Measurements from ENCODE around the gene ZNF804B.
A peak's percentile ranks its signal among the peaks of the same experiment; 100 is the strongest.

ZNF804B gene

GRCh38 chr7:89027781-89028180 is 268.3 kb downstream of the ZNF804B start:
- DNase-seq (no peak), ATAC-seq (ENCODE audit: insufficient read depth, low read depth) (no peak)
- Histone ChIP-seq H3K36me3 (ENCODE audit: insufficient read depth, low read length) (no peaks in the 10 kb centered on the region), H3K27ac (ENCODE audit: low read length) (no peak overlapping the region), H3K9me3 (ENCODE audit: insufficient read depth, low read length, severe bottlenecking) (no peaks in the 10 kb centered on the region), H3K9ac (ENCODE audit: low read depth, low read length) (no peak overlapping the region), H4K20me1 (ENCODE audit: insufficient read depth, low read length) (no peaks in the 10 kb centered on the region), H3K4me3 (ENCODE audit: low read depth in 1 of 2, low read length in 2 of 2) (no peak overlapping the region), H2AFZ (ENCODE audit: low read depth, low read length) (no peak overlapping the region), H3K4me2 (ENCODE audit: insufficient read depth, low read length) (no peak overlapping the region), H3K79me2 (ENCODE audit: insufficient read depth, low read length) (no peaks in the 10 kb centered on the region), H3K4me1 (ENCODE audit: insufficient read depth, low read length) (peaks cover 9% of the 10 kb centered on the region; the same call in 1 of the 2 replicates), H3K27me3 (ENCODE audit: insufficient read depth, low read length, poor library complexity) (no peaks in the 10 kb centered on the region)
- TF ChIP-seq CTCF (IDR thresholded peaks at IDR 0.05; ENCODE audit: borderline replicate concordance, extremely low read depth, low read length, poor library complexity, severe bottlenecking) (no peak), EZH2 (IDR thresholded peaks at IDR 0.05; ENCODE audit: borderline replicate concordance, low read depth, low read length, severe bottlenecking) (no peak)

- Histone ChIP-seq H3K4me3 (ENCODE audit: low read depth in 1 of 2, low read length in 2 of 2) (no peak overlapping the region), H3K27ac (ENCODE audit: low read length) (no peak overlapping the region), H3K9ac (ENCODE audit: low read depth, low read length) (no peak overlapping the region), H3K9me3 (ENCODE audit: insufficient read depth, low read length, severe bottlenecking) (no peaks in the 10 kb centered on the region), H3K4me1 (ENCODE audit: insufficient read depth, low read length) (peaks cover 9% of the 10 kb centered on the region; the same call in 1 of the 2 replicates), H3K4me2 (ENCODE audit: insufficient read depth, low read length) (no peak overlapping the region), H3K79me2 (ENCODE audit: insufficient read depth, low read length) (no peaks in the 10 kb centered on the region), H3K27me3 (ENCODE audit: insufficient read depth, low read length, poor library complexity) (no peaks in the 10 kb centered on the region), H4K20me1 (ENCODE audit: insufficient read depth, low read length) (no peaks in the 10 kb centered on the region), H2AFZ (ENCODE audit: low read depth, low read length) (no peak overlapping the region), H3K36me3 (ENCODE audit: insufficient read depth, low read length) (no peaks in the 10 kb centered on the region)
- no peak for ATAC-seq (ENCODE audit: insufficient read depth, low read depth)
- TF ChIP-seq EZH2 (IDR thresholded peaks at IDR 0.05; ENCODE audit: borderline replicate concordance, low read depth, low read length, severe bottlenecking) (no peak), CTCF (IDR thresholded peaks at IDR 0.05; ENCODE audit: borderline replicate concordance, extremely low read depth, low read length, poor library complexity, severe bottlenecking) (no peak)
- no peak for DNase-seq
These were observed 268.8 kb downstream of the ZNF804B start for GRCh38 chr7:89028319-89028718.

GRCh38 chr7:89029864-89030263 is 270.4 kb downstream of the ZNF804B start:
- H3K27ac ChIP-seq (ENCODE audit: low read length) = no peak overlapping the region
- ATAC-seq (ENCODE audit: insufficient read depth, low read depth) (peak; percentile 74), DNase-seq (no peak)
- H2AFZ ChIP-seq (ENCODE audit: low read depth, low read length) = no peak overlapping the region
- H4K20me1 ChIP-seq (ENCODE audit: insufficient read depth, low read length) = no peaks in the 10 kb centered on the region
- no peak overlapping the region for H3K4me2 ChIP-seq (ENCODE audit: insufficient read depth, low read length)
- TF ChIP-seq EZH2 (IDR thresholded peaks at IDR 0.05; ENCODE audit: borderline replicate concordance, low read depth, low read length, severe bottlenecking) = no peak
- no peak for TF ChIP-seq CTCF (IDR thresholded peaks at IDR 0.05; ENCODE audit: borderline replicate concordance, extremely low read depth, low read length, poor library complexity, severe bottlenecking)
- H3K4me1 ChIP-seq (ENCODE audit: insufficient read depth, low read length) = peaks cover 9% of the 10 kb centered on the region; the same call in 1 of the 2 replicates
- H3K9ac ChIP-seq (ENCODE audit: low read depth, low read length) = no peak overlapping the region
- H3K79me2 ChIP-seq (ENCODE audit: insufficient read depth, low read length) = no peaks in the 10 kb centered on the region
- no peak overlapping the region for H3K4me3 ChIP-seq (ENCODE audit: low read depth in 1 of 2, low read length in 2 of 2)
- no peaks in the 10 kb centered on the region for H3K27me3 ChIP-seq (ENCODE audit: insufficient read depth, low read length, poor library complexity)
- no peaks in the 10 kb centered on the region for H3K9me3 ChIP-seq (ENCODE audit: insufficient read depth, low read length, severe bottlenecking)
- no peaks in the 10 kb centered on the region for H3K36me3 ChIP-seq (ENCODE audit: insufficient read depth, low read length)

GRCh38 chr7:89041240-89041639 is 281.7 kb downstream of the ZNF804B start:
- no peaks in the 10 kb centered on the region for H3K36me3 ChIP-seq (ENCODE audit: insufficient read depth, low read length)
- H3K4me2 ChIP-seq (ENCODE audit: insufficient read depth, low read length) = no peak overlapping the region
- peaks cover 7% of the 10 kb centered on the region for H3K9me3 ChIP-seq (ENCODE audit: insufficient read depth, low read length, severe bottlenecking)
- no peak overlapping the region for H3K4me3 ChIP-seq (ENCODE audit: low read depth in 1 of 2, low read length in 2 of 2)
- no peak overlapping the region for H3K9ac ChIP-seq (ENCODE audit: low read depth, low read length)
- no peak overlapping the region for H3K27ac ChIP-seq (ENCODE audit: low read length)
- H2AFZ ChIP-seq (ENCODE audit: low read depth, low read length) = no peak overlapping the region
- DNase-seq (no peak), ATAC-seq (ENCODE audit: insufficient read depth, low read depth) (no peak)
- no peak for TF ChIP-seq EZH2 (IDR thresholded peaks at IDR 0.05; ENCODE audit: borderline replicate concordance, low read depth, low read length, severe bottlenecking)
- no peak for TF ChIP-seq CTCF (IDR thresholded peaks at IDR 0.05; ENCODE audit: borderline replicate concordance, extremely low read depth, low read length, poor library complexity, severe bottlenecking)
- H3K79me2 ChIP-seq (ENCODE audit: insufficient read depth, low read length) = no peaks in the 10 kb centered on the region
- no peaks in the 10 kb centered on the region for H3K27me3 ChIP-seq (ENCODE audit: insufficient read depth, low read length, poor library complexity)
- H4K20me1 ChIP-seq (ENCODE audit: insufficient read depth, low read length) = no peaks in the 10 kb centered on the region
- H3K4me1 ChIP-seq (ENCODE audit: insufficient read depth, low read length) = no peaks in the 10 kb centered on the region

All from DND-41 (cell line).